A673 (cell line): Measurements from ENCODE around the gene RNF13. TPM values are rescaled to one million over a fixed set of nuclear protein-coding genes. Genes with fewer than 3 reads are reported as not detected.

Source experiments
- BruUV-seq: library from RNA; stranded (reverse); fragments of 400-500 nt; replicated peaks from 2 replicates; lab custom pipeline; 2021; lab: Mats Ljungman, UMichigan
- CTCF ChIA-PET: fragments of 300-600 bp; sonication (Branson Sonifier 250); formaldehyde crosslinking; loops from one replicate; lab custom pipeline; 2022; ENCODE audit warnings: antibody characterized with exemption; lab: Charles Lee
- POLR2A ChIA-PET: fragments of 300-600 bp; sonication (Branson Sonifier 250); formaldehyde crosslinking; loops from one replicate; lab custom pipeline; 2022; ENCODE audit warnings: antibody characterized with exemption; ENCODE audit not compliant: low non-redundant PET; lab: Charles Lee
- DNase-seq: peaks from one replicate; pipeline ENCODE4 v3.0.0-alpha.2; 2015; ENCODE audit warnings: low spot score
- H3K27ac ChIP-seq: fragments of 200-600 bp; sonication (generic); 2 replicates; pipeline ENCODE4 v1.5.1; 2016; ENCODE audit warnings: mixed run types, low read depth, mild to moderate bottlenecking, mixed read lengths, antibody characterized with exemption, low read length; ENCODE audit not compliant: poor library complexity, severe bottlenecking
- H3K27me3 ChIP-seq: fragments of 200-600 bp; sonication (generic); replicated peaks from 2 replicates; pipeline ENCODE4 v1.6.1; 2017; ENCODE audit warnings: mixed run types, low read depth, mild to moderate bottlenecking, mixed read lengths, antibody characterized with exemption, low read length; ENCODE audit not compliant: insufficient read depth, poor library complexity
- H3K36me3 ChIP-seq: fragments of 200-600 bp; sonication (generic); 2 replicates; pipeline ENCODE4 v1.6.1; 2016; ENCODE audit warnings: mixed run types, mild to moderate bottlenecking, mixed read lengths, antibody characterized with exemption, low read length; ENCODE audit not compliant: insufficient read depth, poor library complexity, severe bottlenecking
- H3K4me1 ChIP-seq: fragments of 200-600 bp; sonication (generic); 2 replicates; pipeline ENCODE4 v1.6.1; 2017; ENCODE audit warnings: mixed run types, mild to moderate bottlenecking, mixed read lengths, antibody characterized with exemption, low read length; ENCODE audit not compliant: insufficient read depth, poor library complexity, severe bottlenecking
- H3K4me3 ChIP-seq: fragments of 200-600 bp; sonication (generic); 2 replicates; pipeline ENCODE4 v1.5.1; 2016; ENCODE audit warnings: low read depth, mixed run types, mild to moderate bottlenecking, mixed read lengths, low read length; ENCODE audit not compliant: poor library complexity, severe bottlenecking
- H3K9me3 ChIP-seq: fragments of 200-600 bp; sonication (generic); 2 replicates; pipeline ENCODE4 v1.6.1; 2016; ENCODE audit warnings: mixed run types, low read depth, mild to moderate bottlenecking, mixed read lengths, antibody characterized with exemption, low read length; ENCODE audit not compliant: poor library complexity, severe bottlenecking
- CTCF ChIP-seq: fragments of 300-800, 200-600 bp; sonication (generic); conservative IDR thresholded peaks from 2 replicates; pipeline ENCODE4 v1.5.1; 2017; ENCODE audit warnings: low read depth, mild to moderate bottlenecking, antibody characterized with exemption, low read length, moderate library complexity, mixed read lengths
- EZH2 ChIP-seq: fragments of 200-600 bp; sonication (generic); IDR thresholded peaks from 2 replicates; pipeline ENCODE4 v1.6.1; 2017; ENCODE audit warnings: borderline replicate concordance, low read depth, mild to moderate bottlenecking, mixed read lengths, antibody characterized with exemption, low read length; ENCODE audit not compliant: poor library complexity, severe bottlenecking
- intact Hi-C: fragments of 100-400 bp; cut with micrococcal nuclease; formaldehyde crosslinking; loops from one replicate; pipeline ENCODE4 v1.10.0; 2022; ENCODE audit not compliant: unreplicated experiment
- total RNA-seq: library from RNA; stranded (reverse); gene quantifications from 2 replicates; pipeline ENCODE4 v1.2.3, GENCODE V29; 2021

The RNF13 gene
- total RNA-seq, 1 experiment from 2014 or later = 21.7 TPM

GRCh38 chr3:149894205-149894604 lies 81.2 kb downstream of the RNF13 start:
- POLR2A ChIA-PET = no interaction called here
- no peak overlapping the region for H3K27ac ChIP-seq
- no TSS peak for BruUV-seq
- no peaks in the 10 kb centered on the region for H3K9me3 ChIP-seq
- no peaks in the 10 kb centered on the region for H3K36me3 ChIP-seq
- TF ChIP-seq CTCF (no peak), EZH2 (no peak)
- no peaks in the 10 kb centered on the region for H3K4me1 ChIP-seq
- no peak overlapping the region for H3K4me3 ChIP-seq
- no peaks in the 10 kb centered on the region for H3K27me3 ChIP-seq
- no peak for DNase-seq
- CTCF ChIA-PET = no interaction called here
- intact Hi-C loops = no loop called here

- no peak overlapping the region for H3K27ac ChIP-seq
- H3K9me3 ChIP-seq = no peaks in the 10 kb centered on the region
- no TSS peak for BruUV-seq
- TF ChIP-seq EZH2 = no peak
- TF ChIP-seq CTCF = no peak
- ChIA-PET CTCF (no interaction called here), POLR2A (interaction anchor here (0.5 kb wide), 1 partner anchor 78 kb away, joined by 6 read pairs; no protein-coding TSS in a partner anchor)
- H3K4me3 ChIP-seq = no peak overlapping the region
- intact Hi-C loops = no loop called here
- no peaks in the 10 kb centered on the region for H3K27me3 ChIP-seq
- no peak for DNase-seq
- H3K36me3 ChIP-seq = no peaks in the 10 kb centered on the region
- no peaks in the 10 kb centered on the region for H3K4me1 ChIP-seq
These were observed 82.3 kb downstream of the RNF13 start for GRCh38 chr3:149895339-149895738.

GRCh38 chr3:149895769-149896168 lies 82.8 kb downstream of the RNF13 start:
- no peak for TF ChIP-seq CTCF
- TF ChIP-seq EZH2 = no peak
- ChIA-PET CTCF (no interaction called here), POLR2A (interaction anchor here (0.5 kb wide), 1 partner anchor 78 kb away, joined by 6 read pairs; no protein-coding TSS in a partner anchor)
- Histone ChIP-seq H3K36me3 (no peaks in the 10 kb centered on the region), H3K4me3 (no peak overlapping the region), H3K4me1 (no peaks in the 10 kb centered on the region), H3K27me3 (no peaks in the 10 kb centered on the region), H3K9me3 (no peaks in the 10 kb centered on the region), H3K27ac (no peak overlapping the region)
- intact Hi-C loops = no loop called here
- no peak for DNase-seq
- no TSS peak for BruUV-seq
